ENCODE data around the gene ITGB5. TPM values are rescaled to one million over a fixed set of nuclear protein-coding genes. Genes with fewer than 3 reads are reported as not detected.

The ITGB5 gene
- total RNA-seq, 1 experiment from 2014 or later: 339 TPM

DNA sequence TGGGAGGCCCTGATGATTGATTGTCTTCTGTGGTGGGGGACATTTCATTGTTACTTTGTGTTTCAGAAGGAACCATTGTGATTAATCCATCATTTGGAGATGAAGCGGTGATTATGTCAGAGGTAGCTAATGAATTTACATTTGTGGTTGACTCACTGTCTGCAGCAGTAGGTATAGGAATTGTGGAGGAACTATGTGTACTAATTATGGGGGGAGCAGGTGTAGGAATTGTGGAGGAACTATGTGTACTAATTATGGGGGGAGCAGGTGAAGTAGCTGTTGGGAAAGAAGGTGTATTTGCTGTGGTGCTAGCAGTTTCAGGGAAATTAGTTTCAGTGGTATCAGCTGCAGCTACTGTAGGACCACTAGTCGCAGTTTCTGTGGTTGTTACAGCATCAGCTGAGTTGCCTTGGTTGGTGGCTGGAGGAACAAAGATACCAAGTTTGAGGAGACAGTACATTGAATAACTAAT, 40.4 kb upstream of the ITGB5 start (continued):
- TF ChIP-seq, protein P1, sequence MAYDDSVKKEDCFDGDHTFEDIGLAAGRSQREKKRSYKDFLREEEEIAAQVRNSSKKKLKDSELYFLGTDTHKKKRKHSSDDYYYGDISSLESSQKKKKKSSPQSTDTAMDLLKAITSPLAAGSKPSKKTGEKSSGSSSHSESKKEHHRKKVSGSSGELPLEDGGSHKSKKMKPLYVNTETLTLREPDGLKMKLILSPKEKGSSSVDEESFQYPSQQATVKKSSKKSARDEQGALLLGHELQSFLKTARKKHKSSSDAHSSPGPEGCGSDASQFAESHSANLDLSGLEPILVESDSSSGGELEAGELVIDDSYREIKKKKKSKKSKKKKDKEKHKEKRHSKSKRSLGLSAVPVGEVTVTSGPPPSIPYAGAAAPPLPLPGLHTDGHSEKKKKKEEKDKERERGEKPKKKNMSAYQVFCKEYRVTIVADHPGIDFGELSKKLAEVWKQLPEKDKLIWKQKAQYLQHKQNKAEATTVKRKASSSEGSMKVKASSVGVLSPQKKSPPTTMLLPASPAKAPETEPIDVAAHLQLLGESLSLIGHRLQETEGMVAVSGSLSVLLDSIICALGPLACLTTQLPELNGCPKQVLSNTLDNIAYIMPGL (CRISPR knock-in tag; IDR thresholded peaks at IDR 0.05): no peak
- TF ChIP-seq, protein P2, sequence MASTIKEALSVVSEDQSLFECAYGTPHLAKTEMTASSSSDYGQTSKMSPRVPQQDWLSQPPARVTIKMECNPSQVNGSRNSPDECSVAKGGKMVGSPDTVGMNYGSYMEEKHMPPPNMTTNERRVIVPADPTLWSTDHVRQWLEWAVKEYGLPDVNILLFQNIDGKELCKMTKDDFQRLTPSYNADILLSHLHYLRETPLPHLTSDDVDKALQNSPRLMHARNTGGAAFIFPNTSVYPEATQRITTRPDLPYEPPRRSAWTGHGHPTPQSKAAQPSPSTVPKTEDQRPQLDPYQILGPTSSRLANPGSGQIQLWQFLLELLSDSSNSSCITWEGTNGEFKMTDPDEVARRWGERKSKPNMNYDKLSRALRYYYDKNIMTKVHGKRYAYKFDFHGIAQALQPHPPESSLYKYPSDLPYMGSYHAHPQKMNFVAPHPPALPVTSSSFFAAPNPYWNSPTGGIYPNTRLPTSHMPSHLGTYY (CRISPR knock-in tag; IDR thresholded peaks at IDR 0.05): no peak
- TF ChIP-seq EMX1 (CRISPR knock-in tag; IDR thresholded peaks at IDR 0.05) (no peak), ZNF423 (CRISPR knock-in tag; IDR thresholded peaks at IDR 0.05) (no peak)

DNA sequence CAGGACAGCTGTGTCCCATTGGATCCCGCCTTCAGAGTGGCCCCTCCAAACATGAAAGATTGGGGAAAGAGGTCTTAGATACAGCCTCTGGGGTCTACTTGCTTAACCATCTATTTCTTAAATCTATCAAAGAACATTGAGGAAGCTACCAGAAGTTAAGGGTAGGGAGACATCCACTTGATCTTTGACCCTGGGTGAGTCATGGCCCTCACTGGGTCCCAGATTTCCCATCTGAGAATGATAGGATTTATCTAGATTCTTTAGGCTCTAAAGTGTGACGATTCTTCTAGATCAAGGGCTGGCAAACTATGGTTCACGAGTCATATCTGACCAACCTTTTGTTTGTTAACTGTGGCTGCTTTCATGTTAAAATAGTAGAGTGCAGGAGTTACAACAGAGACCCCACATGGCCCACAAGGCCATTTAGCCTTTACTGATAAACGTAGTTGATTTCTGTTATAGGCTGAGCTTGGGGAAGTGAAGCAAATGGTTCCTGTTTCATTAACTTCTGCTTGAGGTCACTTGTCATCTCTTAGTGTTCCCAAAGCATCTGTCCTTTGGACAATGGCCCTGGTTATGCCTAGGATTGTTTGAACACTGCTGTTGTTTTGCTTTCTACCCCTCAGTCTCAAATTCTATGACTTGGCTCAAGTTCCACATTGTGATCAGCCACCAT, 39.4 kb upstream of the ITGB5 start:
- no peak overlapping the region for H3K27ac Mint-ChIP-seq
- no peak for DNase-seq (ENCODE audit: low spot score)
- no peak for TF ChIP-seq ZNF396 (CRISPR knock-in tag; IDR thresholded peaks at IDR 0.05; ENCODE audit: borderline replicate concordance)
- no peak for TF ChIP-seq NR1H2 (CRISPR knock-in tag; IDR thresholded peaks at IDR 0.05)
- TF ChIP-seq EMX1 (CRISPR knock-in tag; IDR thresholded peaks at IDR 0.05): no peak
- TF ChIP-seq ZNF219 (CRISPR knock-in tag; IDR thresholded peaks at IDR 0.05; ENCODE audit: borderline replicate concordance): no peak
- TF ChIP-seq, protein P3, sequence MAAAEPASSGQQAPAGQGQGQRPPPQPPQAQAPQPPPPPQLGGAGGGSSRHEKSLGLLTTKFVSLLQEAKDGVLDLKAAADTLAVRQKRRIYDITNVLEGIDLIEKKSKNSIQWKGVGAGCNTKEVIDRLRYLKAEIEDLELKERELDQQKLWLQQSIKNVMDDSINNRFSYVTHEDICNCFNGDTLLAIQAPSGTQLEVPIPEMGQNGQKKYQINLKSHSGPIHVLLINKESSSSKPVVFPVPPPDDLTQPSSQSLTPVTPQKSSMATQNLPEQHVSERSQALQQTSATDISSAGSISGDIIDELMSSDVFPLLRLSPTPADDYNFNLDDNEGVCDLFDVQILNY (CRISPR knock-in tag; IDR thresholded peaks at IDR 0.05): no peak
- TF ChIP-seq ZBTB21 (CRISPR knock-in tag; IDR thresholded peaks at IDR 0.05; ENCODE audit: borderline replicate concordance): no peak
- TF ChIP-seq, protein P4, sequence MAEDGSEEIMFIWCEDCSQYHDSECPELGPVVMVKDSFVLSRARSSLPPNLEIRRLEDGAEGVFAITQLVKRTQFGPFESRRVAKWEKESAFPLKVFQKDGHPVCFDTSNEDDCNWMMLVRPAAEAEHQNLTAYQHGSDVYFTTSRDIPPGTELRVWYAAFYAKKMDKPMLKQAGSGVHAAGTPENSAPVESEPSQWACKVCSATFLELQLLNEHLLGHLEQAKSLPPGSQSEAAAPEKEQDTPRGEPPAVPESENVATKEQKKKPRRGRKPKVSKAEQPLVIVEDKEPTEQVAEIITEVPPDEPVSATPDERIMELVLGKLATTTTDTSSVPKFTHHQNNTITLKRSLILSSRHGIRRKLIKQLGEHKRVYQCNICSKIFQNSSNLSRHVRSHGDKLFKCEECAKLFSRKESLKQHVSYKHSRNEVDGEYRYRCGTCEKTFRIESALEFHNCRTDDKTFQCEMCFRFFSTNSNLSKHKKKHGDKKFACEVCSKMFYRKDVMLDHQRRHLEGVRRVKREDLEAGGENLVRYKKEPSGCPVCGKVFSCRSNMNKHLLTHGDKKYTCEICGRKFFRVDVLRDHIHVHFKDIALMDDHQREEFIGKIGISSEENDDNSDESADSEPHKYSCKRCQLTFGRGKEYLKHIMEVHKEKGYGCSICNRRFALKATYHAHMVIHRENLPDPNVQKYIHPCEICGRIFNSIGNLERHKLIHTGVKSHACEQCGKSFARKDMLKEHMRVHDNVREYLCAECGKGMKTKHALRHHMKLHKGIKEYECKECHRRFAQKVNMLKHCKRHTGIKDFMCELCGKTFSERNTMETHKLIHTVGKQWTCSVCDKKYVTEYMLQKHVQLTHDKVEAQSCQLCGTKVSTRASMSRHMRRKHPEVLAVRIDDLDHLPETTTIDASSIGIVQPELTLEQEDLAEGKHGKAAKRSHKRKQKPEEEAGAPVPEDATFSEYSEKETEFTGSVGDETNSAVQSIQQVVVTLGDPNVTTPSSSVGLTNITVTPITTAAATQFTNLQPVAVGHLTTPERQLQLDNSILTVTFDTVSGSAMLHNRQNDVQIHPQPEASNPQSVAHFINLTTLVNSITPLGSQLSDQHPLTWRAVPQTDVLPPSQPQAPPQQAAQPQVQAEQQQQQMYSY (CRISPR knock-in tag; IDR thresholded peaks at IDR 0.05): no peak
- no peak for TF ChIP-seq GABPB1 (CRISPR knock-in tag; IDR thresholded peaks at IDR 0.05)
- no peak for TF ChIP-seq RORB (CRISPR knock-in tag; IDR thresholded peaks at IDR 0.05)
- no peak for TF ChIP-seq ESRRA (CRISPR knock-in tag; IDR thresholded peaks at IDR 0.05; ENCODE audit: borderline replicate concordance)
- no peak for TF ChIP-seq ZNF317 (CRISPR knock-in tag; IDR thresholded peaks at IDR 0.05; ENCODE audit: borderline replicate concordance, low read depth)
- TF ChIP-seq, protein P5, sequence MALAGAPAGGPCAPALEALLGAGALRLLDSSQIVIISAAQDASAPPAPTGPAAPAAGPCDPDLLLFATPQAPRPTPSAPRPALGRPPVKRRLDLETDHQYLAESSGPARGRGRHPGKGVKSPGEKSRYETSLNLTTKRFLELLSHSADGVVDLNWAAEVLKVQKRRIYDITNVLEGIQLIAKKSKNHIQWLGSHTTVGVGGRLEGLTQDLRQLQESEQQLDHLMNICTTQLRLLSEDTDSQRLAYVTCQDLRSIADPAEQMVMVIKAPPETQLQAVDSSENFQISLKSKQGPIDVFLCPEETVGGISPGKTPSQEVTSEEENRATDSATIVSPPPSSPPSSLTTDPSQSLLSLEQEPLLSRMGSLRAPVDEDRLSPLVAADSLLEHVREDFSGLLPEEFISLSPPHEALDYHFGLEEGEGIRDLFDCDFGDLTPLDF (CRISPR knock-in tag; IDR thresholded peaks at IDR 0.05): no peak
- TF ChIP-seq FOXK1 (CRISPR knock-in tag; IDR thresholded peaks at IDR 0.05): no peak
- TF ChIP-seq, protein P6, sequence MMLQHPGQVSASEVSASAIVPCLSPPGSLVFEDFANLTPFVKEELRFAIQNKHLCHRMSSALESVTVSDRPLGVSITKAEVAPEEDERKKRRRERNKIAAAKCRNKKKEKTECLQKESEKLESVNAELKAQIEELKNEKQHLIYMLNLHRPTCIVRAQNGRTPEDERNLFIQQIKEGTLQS (CRISPR knock-in tag; conservative IDR thresholded peaks at IDR 0.05): no peak
- no peak for TF ChIP-seq ZNF416 (CRISPR knock-in tag; IDR thresholded peaks at IDR 0.05)
- TF ChIP-seq NFE2L1 (CRISPR knock-in tag; IDR thresholded peaks at IDR 0.05): no peak
- TF ChIP-seq, protein P7, sequence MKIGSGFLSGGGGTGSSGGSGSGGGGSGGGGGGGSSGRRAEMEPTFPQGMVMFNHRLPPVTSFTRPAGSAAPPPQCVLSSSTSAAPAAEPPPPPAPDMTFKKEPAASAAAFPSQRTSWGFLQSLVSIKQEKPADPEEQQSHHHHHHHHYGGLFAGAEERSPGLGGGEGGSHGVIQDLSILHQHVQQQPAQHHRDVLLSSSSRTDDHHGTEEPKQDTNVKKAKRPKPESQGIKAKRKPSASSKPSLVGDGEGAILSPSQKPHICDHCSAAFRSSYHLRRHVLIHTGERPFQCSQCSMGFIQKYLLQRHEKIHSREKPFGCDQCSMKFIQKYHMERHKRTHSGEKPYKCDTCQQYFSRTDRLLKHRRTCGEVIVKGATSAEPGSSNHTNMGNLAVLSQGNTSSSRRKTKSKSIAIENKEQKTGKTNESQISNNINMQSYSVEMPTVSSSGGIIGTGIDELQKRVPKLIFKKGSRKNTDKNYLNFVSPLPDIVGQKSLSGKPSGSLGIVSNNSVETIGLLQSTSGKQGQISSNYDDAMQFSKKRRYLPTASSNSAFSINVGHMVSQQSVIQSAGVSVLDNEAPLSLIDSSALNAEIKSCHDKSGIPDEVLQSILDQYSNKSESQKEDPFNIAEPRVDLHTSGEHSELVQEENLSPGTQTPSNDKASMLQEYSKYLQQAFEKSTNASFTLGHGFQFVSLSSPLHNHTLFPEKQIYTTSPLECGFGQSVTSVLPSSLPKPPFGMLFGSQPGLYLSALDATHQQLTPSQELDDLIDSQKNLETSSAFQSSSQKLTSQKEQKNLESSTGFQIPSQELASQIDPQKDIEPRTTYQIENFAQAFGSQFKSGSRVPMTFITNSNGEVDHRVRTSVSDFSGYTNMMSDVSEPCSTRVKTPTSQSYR (CRISPR knock-in tag; IDR thresholded peaks at IDR 0.05): no peak
- H3K36me3 Mint-ChIP-seq: no peaks in the 10 kb centered on the region
- ChIA-PET POLR2A (no interaction called here), CTCF (interaction anchor here (1.6 kb wide), 1 partner anchor 140 kb away, joined by 3 read pairs; no protein-coding TSS in a partner anchor)
- ATAC-seq: no peak
- no peaks in the 10 kb centered on the region for H3K27me3 Mint-ChIP-seq (ENCODE audit: low read depth)
- no peaks in the 10 kb centered on the region for H3K9me3 Mint-ChIP-seq
- no peak overlapping the region for H3K4me3 Mint-ChIP-seq
- no peaks in the 10 kb centered on the region for H3K4me1 Mint-ChIP-seq

Data from WTC11 (cell line).